ENCODE data around the gene DLGAP1.

The DLGAP1 gene

DNA sequence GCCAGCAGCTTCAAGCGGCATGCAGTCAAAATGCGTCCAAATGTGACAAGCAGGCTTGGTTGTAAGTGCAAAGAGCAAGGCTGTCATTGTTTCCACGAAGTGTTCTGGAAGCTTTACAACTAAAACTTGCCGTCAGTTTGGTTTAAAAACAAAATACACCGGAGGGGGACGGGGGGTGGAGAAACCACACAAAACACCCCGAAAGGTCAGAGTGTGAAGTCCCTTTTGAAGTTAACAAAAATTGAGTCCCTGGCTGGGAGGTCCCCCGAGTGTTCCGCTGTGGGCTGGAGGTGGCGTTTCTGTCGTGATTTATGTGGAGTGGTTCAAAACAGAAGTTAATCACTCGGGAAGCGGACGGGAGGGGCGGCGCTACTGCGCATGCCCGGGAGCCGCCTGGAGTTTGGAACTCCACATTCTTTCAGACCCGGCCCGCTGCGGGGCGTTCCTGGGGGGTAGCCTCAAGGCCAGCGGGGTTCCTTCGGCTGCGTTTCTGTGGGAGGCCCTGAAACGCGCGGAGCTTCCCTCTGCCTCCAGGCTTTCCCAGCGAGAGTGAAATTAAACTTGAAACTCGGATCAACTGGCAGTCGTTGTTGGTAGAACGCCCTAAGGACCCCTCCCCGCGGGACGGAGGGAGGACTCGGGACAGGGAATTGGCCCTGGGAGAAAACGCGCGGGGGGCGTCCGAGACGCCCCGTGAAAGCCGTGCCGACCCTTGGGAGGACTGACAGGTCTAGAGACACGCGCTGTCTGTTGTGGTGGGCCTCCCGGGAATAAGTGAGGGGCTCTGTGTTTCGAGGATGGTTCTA, 1003.7 kb downstream of the DLGAP1 start:
- no peak for DNase-seq

GRCh38 chr18:3450799-3451182, 1004.3 kb downstream of the DLGAP1 start:
- DNase-seq = no peak

GRCh38 chr18:3450012-3450798, 1004.9 kb downstream of the DLGAP1 start, which contains the start of gene TGIF1:
Gene TGIF1, plus strand, starts transcription at chr18:3450172. Its CDS starts 318 bp downstream, at chr18:3450490.
- DNase-seq = no peak

GRCh38 chr18:3449512-3450011, 1005.5 kb downstream of the DLGAP1 start:
- DNase-seq = no peak

DNA sequence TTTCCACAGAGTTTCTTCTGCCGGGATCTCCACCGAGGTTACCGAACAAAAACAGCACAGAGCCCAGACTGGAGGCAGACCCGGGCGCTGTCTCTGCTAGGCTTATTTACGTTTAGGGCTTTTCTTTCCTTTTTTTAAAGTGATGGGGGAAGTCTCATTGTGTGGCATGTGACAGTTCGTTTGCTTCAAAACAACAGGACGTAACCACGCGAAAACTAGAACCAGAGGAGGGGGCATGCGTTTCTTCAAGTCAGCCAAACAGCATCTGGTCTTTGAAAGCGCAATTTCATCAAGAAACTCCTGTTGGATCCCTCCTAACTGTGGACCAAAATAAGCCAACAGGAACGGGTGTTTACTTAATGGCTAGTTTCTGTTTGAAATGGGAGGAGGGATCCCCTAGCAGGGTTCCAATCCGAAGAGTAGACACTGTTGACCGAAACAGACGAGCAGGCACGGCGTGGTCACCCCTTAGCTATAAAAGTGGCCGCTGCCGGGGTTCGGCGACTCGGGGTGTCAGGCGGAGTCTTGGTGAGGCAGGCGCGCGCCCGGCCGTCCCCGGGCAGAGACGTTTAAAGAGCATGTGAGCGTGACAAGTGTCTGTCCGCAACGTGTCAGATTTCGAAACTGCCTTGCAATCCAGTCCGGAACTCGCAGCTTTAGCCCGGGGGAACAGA, 1006.1 kb downstream of the DLGAP1 start:
- DNase-seq = no peak

DNA sequence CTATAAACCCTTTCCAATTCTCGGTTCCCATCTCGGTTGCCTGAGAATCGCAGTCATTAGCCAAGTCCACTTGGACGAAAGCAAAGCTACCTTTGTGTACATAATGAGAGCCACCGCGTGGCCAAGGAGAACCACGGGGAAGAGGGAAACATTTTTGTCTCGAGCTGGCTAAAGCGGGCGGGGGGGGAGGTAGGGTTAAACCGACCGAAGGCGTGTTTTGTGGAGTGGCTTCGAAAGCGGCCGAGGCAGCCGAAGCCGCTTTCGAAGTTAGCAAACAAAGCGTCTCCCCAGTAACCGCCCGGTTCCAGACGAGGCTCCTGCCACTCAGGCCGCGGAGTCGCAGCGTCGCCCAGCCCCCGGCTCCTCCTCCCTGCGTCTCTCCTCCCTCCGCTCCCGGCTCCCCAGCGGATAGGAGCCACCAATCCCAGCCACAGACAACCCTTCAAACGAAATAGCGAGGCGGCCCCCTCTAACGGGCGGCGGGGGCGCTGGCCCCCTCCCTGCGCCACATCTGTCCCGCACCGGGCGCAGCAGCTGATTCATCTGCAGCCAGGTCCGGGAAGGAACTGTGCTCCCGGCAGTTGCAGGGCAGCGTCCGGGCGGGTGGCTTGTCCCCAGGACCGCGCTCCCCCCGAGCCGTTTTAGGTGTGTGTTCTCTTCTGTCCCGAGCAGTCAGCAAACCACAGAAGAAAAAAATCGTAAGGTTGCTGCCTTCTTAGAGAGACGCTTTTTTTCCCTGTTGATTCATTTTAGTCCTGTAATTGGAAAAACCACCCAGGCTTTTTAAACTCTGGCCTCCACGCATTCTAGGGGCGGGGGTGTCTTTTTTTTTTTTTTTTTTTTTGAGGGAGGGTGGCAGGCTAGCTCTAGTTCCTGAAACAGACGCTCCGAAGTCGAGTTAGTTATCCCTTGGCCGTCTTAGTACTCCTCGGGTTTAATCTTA, 1006.9 kb downstream of the DLGAP1 start:
- DNase-seq = peak; percentile 50

DNA sequence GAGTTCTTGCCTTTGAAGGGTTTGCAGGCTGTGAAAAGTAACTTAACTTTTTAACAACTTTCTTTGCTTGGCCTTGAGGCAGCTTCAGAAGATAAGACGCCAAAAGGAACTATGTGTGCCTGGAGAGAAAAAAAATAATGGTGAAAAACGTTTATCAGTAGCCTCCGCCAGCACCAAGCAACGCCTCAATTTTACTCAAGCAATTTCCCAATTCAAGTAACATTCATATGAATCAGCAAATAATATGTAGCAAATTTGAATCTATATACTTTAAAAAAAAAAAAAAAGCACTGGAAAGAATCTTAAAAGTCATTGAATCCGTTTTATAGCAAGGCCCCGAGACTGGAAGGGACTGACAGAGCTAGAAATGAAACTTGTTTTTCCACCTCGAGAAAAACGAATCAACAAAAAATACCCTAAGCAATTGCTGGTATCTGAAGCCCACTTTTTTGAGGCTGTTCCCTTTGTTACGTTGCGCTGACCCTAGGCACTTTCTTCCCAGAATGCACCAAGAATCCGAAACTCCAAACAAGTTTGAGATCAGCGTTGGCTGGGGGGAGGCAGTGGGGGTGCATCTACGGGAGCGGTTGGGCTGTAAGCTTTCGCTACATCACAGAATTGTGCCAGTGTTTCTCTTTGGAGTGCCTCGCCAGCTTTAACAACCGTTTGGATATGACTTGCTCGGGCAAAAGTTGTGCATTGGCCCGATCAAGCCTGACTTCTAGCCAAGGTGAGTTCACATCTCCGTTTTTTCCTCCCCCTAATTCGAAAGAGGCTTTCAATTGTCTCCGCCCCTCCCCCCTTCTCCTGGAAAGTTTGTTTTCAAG, 1007.8 kb downstream of the DLGAP1 start:
- DNase-seq = no peak

Measured in NCI-H1417 treated with DMSO at 0.1 percent for 48 hours (cell line).